Epithelial cell of proximal tubule (primary cell): ENCODE data around the gene GDNF. TPM values are rescaled to one million over a fixed set of nuclear protein-coding genes. Genes with fewer than 3 reads are reported as not detected.

Experiments used
- DNase-seq: peaks from one replicate; pipeline ENCODE4 v3.0.0-alpha.2; 2011; ENCODE audit warnings: low read depth
- H3K4me3 ChIP-seq: 2 replicates; pipeline ENCODE4 v1.5.1; 2011; ENCODE audit warnings: low read depth, mild to moderate bottlenecking, low read length
- total RNA-seq: library from RNA; depleted of rRNA; stranded (reverse); fragments of >200 nt; gene quantifications from 2 replicates; pipeline ENCODE4 v1.2.3, GENCODE V29; 2015
- TF ChIP-seq, protein P1 (sequence below): conservative IDR thresholded peaks from 2 replicates; pipeline ENCODE4 v1.5.1; 2012; ENCODE audit warnings: low read depth, mild to moderate bottlenecking, low read length

GDNF gene
- total RNA-seq, 1 donor from 2014 or later = 0.23 TPM

DNA sequence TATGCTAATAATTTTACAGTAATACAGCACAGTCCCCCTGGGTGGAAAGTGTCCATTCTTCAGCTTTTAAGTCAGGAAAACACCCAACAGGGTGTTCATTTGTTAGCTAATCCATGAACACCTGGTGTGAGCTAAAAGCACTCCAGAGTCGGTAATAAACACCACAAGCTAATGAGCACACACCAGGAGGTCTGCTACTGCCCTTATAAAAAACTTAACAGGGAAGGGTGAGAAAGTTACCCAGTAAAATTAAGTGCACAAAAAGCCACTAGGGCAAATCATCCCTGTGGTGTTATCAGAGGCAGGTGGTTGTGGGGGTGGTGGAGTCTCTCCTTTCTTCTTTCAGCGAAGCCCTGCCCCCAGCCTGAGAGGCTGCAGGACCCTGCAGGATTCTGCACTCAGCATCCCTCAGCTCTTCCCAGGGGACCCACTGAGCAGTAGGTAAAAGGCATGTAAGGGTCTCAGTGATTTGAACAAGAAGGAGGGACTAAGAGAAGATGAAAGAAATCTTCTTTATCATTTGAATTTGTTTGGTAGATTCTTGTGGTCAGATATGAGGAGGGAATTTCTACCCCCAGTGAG is 14.4 kb downstream of the GDNF start:
- no peak overlapping the region for H3K4me3 ChIP-seq
- TF ChIP-seq, protein P1, sequence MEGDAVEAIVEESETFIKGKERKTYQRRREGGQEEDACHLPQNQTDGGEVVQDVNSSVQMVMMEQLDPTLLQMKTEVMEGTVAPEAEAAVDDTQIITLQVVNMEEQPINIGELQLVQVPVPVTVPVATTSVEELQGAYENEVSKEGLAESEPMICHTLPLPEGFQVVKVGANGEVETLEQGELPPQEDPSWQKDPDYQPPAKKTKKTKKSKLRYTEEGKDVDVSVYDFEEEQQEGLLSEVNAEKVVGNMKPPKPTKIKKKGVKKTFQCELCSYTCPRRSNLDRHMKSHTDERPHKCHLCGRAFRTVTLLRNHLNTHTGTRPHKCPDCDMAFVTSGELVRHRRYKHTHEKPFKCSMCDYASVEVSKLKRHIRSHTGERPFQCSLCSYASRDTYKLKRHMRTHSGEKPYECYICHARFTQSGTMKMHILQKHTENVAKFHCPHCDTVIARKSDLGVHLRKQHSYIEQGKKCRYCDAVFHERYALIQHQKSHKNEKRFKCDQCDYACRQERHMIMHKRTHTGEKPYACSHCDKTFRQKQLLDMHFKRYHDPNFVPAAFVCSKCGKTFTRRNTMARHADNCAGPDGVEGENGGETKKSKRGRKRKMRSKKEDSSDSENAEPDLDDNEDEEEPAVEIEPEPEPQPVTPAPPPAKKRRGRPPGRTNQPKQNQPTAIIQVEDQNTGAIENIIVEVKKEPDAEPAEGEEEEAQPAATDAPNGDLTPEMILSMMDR = no peak
- DNase-seq = no peak

DNA sequence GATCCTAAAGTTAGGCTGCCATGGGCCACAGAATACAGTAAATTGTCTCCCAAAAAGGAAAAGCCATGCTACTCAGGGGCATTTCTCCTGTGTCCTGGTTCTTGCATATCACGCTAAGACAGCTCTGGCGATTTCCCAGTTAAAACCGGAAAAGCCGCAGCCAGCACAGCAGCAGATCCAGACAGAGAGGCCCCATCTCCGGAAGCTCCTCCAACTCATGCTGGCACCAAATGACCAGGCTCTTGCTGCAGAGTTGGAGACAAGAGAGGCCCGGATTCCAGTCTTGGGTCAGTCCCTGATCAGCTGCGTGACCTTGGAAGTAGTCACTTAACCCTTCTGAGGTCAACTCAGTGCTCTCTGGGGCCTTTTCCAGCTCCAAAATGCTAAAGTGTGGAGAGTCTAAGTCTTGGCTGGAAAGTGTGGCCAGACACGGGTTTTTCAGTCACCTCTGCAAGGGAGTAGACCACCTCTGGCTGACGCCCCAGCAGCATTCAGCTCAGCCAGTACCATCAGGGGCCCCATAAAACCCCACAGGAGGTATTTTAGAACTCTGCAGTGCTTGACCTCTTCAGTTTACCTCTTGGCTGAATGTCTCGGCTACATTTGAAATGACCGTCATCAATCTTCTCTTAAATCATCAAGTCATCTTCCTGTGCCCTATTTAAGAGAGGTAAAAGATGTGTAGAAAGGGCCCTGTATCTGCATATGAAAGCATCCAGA is 16.2 kb downstream of the GDNF start:
- H3K4me3 ChIP-seq = no peak overlapping the region
- TF ChIP-seq, protein P1 = no peak
- no peak for DNase-seq

DNA sequence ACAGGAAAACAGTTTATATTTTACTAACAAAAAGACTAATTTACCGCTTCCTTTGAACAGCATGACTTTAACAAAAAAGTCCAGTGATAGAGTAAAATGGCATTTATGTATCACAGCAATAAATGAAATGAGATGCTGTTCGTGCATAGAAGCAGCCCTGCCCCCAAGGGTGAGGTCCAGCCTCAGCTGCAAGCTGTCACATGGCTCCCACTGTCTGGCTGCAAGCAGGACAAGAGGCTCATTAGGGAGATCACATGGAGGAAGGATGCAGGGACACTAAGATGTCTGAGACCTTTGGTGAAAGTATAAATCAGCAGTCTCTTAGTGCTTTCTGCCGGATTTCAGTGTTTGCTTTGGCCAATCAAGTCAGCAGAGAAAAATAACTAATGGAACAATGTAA is 23.0 kb downstream of the GDNF start:
- TF ChIP-seq, protein P1 = no peak
- no peak overlapping the region for H3K4me3 ChIP-seq
- no peak for DNase-seq

DNA sequence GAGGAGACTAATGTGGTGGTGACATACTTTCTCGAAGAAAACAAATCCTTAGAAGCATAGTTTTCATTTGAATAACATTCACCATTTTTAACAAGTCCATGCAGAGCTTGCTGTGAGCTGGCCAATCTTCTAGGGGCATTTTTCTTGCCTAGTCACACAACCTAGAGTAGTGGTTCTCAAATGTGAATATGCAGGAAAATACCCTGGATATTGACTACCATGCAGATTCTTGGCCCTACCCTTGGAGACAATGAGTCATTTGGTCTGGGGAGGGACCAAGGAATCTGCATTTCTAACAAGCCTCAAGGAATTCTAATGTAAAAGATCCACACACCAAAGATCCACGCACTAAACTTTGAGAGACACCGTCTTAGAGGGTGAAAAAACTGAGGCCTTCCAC is 23.5 kb downstream of the GDNF start:
- DNase-seq = no peak
- H3K4me3 ChIP-seq = no peak overlapping the region
- TF ChIP-seq, protein P1 = no peak

DNA sequence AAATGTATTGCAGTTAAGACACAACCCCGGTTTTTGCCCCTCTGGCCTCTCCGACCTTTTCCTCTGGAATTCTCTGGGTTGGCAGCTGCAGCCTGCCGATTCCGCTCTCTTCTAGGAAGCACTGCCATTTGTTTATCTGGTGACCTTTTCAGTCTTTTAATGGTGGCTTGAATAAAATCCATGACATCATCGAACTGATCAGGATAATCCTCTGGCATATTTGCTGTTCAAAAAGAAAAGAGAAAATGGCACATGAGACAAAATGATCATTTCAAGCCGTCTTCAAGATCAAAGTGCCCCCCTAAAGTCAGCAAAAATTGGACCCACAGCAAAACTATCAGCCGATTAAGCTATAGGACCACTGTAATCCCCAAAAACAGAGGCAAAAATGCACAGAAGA is 23.9 kb downstream of the GDNF start:
- DNase-seq = no peak
- no peak overlapping the region for H3K4me3 ChIP-seq
- TF ChIP-seq, protein P1 = no peak

DNA sequence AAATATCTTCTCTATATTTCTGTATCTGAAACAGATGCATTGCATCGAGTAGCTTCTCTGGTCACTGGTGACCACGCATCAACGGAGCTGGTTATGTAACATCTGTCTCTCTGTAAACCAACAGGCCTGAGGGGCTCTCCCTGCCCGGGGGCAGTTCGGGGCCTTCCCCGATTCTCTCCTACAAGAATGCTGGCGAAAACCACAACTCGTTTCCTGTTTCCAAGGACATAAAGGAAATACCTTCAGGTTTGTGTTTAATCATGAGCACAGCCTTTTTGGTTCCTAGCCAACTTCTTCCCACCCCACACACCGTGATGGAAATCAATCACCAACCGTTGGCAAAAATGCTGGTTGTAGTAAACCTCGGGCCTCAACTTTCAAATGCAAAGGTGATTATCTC is 25.1 kb downstream of the GDNF start:
- TF ChIP-seq, protein P1 = no peak
- H3K4me3 ChIP-seq = no peak overlapping the region
- DNase-seq = no peak

DNA sequence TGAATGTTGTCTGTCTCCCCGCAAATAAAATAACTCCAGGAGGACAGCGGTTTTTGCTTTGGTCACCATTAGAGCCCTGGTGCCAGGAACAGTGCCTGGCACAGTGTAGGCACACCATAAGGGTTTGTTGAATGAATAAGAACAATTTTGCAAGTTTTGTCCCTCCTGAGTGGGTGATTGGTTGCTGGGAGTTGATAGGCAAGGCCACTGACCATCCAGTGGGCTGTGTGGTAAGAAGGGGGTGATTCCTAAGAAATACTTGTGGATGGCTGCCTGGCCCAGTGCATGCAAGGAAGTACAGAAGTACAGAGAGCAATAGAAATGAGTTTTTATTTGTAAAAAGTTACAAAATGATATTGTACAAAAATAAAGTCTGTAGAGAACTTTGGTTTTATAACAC is 27.5 kb downstream of the GDNF start:
- TF ChIP-seq, protein P1 = no peak
- H3K4me3 ChIP-seq = no peak overlapping the region
- no peak for DNase-seq
